GM12878 (cell line): ENCODE data around the gene PLEKHA6. TPM values are rescaled to one million over a fixed set of nuclear protein-coding genes. Genes with fewer than 3 reads are reported as not detected.

Experiments
- ATAC-seq: fragments of 200-7000 bp; cut with Tn5 transposase; 3 replicates; pipeline ENCODE4 v1.9.1; 2020; ENCODE audit warnings: mild to moderate bottlenecking, moderate library complexity
- BruUV-seq: library from RNA; stranded (reverse); fragments of 400-500 nt; replicated peaks from 2 replicates; lab custom pipeline; 2021; lab: Mats Ljungman, UMichigan
- CTCF ChIA-PET: fragments of 300-600 bp; sonication (Branson Sonifier 250); formaldehyde crosslinking; extraction: SDS; loops from one replicate; lab custom pipeline; 2021; ENCODE audit warnings: inconsistent platforms; lab: Yijun Ruan, JAX
- POLR2A ChIA-PET: fragments of 350-600 bp; formaldehyde crosslinking; extraction: SDS; loops from one replicate; lab custom pipeline; 2021; ENCODE audit warnings: inconsistent platforms; lab: Charles Lee
- RAD21 ChIA-PET: fragments of 300-600 bp; sonication (Branson Sonifier 250); formaldehyde crosslinking; loops from one replicate; lab custom pipeline; 2023; ENCODE audit warnings: antibody characterized with exemption; ENCODE audit not compliant: unreplicated experiment; lab: Charles Lee
- SMC1A ChIA-PET: fragments of 300-600 bp; sonication (Branson Sonifier 250); formaldehyde crosslinking; loops from one replicate; lab custom pipeline; 2023; ENCODE audit not compliant: unreplicated experiment, uncharacterized antibody; lab: Charles Lee
- DNase-seq: peaks from one replicate; pipeline ENCODE4 v3.0.0-alpha.2; 2011; ENCODE audit warnings: low read depth, low spot score
- FAIRE-seq: peaks from 3 replicates; lab custom pipeline; 2011; peaks lifted over from hg19 to GRCh38; lab: Jason Lieb, UNC
- H2AFZ ChIP-seq: 2 replicates; pipeline ENCODE4 v1.6.0; 2011; ENCODE audit warnings: low read depth, low read length, control low read depth; ENCODE audit not compliant: control insufficient read depth
- H3K27ac ChIP-seq: 2 replicates; pipeline ENCODE4 v1.5.1; 2011; ENCODE audit warnings: control low read depth; ENCODE audit not compliant: control insufficient read depth, insufficient read depth
- H3K27me3 ChIP-seq, 2 experiments: replicated peaks in 1 of 2; 2 replicates each; pipeline versions ENCODE4 v1.6.0 to v1.6.1; 2011; ENCODE audit warnings: low read length in 1 of 2; ENCODE audit not compliant: control insufficient read depth in 2 of 2, insufficient read depth in 2 of 2
- H3K36me3 ChIP-seq, 2 experiments: 2 replicates each; pipeline ENCODE4 v1.5.1; 2011; ENCODE audit warnings: low read length in 1 of 2; ENCODE audit not compliant: control insufficient read depth in 2 of 2, insufficient read depth in 2 of 2
- H3K4me1 ChIP-seq: 2 replicates; pipeline ENCODE4 v1.6.1; 2011; ENCODE audit warnings: mild to moderate bottlenecking, low read length, moderate library complexity, mixed read lengths; ENCODE audit not compliant: control insufficient read depth, insufficient read depth
- H3K4me2 ChIP-seq: 2 replicates; pipeline ENCODE4 v1.6.0; 2011; ENCODE audit warnings: control low read depth; ENCODE audit not compliant: control insufficient read depth, insufficient read depth
- H3K4me3 ChIP-seq: fragments of 200-600 bp; sonication (generic); 2 replicates; pipeline ENCODE4 v1.5.1; 2016
- H3K79me2 ChIP-seq: 2 replicates; pipeline ENCODE4 v1.6.0; 2011; ENCODE audit warnings: low read length; ENCODE audit not compliant: control insufficient read depth, insufficient read depth
- H3K9ac ChIP-seq: 2 replicates; pipeline ENCODE4 v1.8.0; 2011; ENCODE audit warnings: low read length, control low read depth, mixed read lengths; ENCODE audit not compliant: control insufficient read depth, insufficient read depth
- H3K9me3 ChIP-seq: replicated peaks from 3 replicates; pipeline ENCODE4 v1.5.1; 2011; ENCODE audit warnings: mild to moderate bottlenecking, low read length; ENCODE audit not compliant: control insufficient read depth, insufficient read depth
- H4K20me1 ChIP-seq: 2 replicates; pipeline ENCODE4 v1.6.0; 2011; ENCODE audit not compliant: control insufficient read depth, insufficient read depth
- HDGF ChIP-seq: fragments of 450-650 bp; IDR thresholded peaks from 2 replicates; pipeline ENCODE4 v1.6.1; 2016; ENCODE audit warnings: antibody characterized with exemption
- KAT2A ChIP-seq: conservative IDR thresholded peaks from 2 replicates; pipeline ENCODE4 v1.6.1; 2011; ENCODE audit warnings: low read depth, low read length; ENCODE audit not compliant: control insufficient read depth
- KLF5 ChIP-seq: fragments of 450-650 bp; IDR thresholded peaks from 2 replicates; pipeline ENCODE4 v1.6.1; 2014; ENCODE audit warnings: mild to moderate bottlenecking; ENCODE audit not compliant: partially characterized antibody
- NFYA ChIP-seq: IDR thresholded peaks from 2 replicates; pipeline ENCODE4 v1.6.1; 2011; ENCODE audit warnings: low read depth, mild to moderate bottlenecking, low read length, improper control_type of control experiment, borderline replicate concordance
- RFX5 ChIP-seq: IDR thresholded peaks from 2 replicates; pipeline ENCODE4 v1.6.1; 2011; ENCODE audit warnings: low read depth, low read length, improper control_type of control experiment
- SPI1 ChIP-seq: IDR thresholded peaks from 2 replicates; pipeline ENCODE4 v1.6.1; 2011; ENCODE audit warnings: low read depth, mild to moderate bottlenecking, low read length, moderate library complexity, borderline replicate concordance; ENCODE audit not compliant: insufficient read depth
- SREBF2 ChIP-seq: IDR thresholded peaks from 2 replicates; pipeline ENCODE4 v1.6.1; 2012; ENCODE audit warnings: mild to moderate bottlenecking, low read length
- TCF12 ChIP-seq: IDR thresholded peaks from 2 replicates; pipeline ENCODE4 v1.6.1; 2011; ENCODE audit warnings: low read depth, mild to moderate bottlenecking, low read length
- WGBS: methylation state at CpG from one replicate; pipeline ENCODE4 v1.1.6; 2016; ENCODE audit warnings: low lambda C conversion rate; ENCODE audit not compliant: insufficient replicate concordance, insufficient coverage; ENCODE audit errors: missing lambda C conversion rate; 5-methylcytosine and 5-hydroxymethylcytosine counted together
- in situ Hi-C: fragments of 300-500 bp; cut with MboI; formaldehyde crosslinking; loops from 9 replicates; pipeline ENCODE4 v1.14.3; 2018; ENCODE audit warnings: mixed read lengths
- intact Hi-C: fragments of 100-400 bp; cut with micrococcal nuclease; formaldehyde crosslinking; loops from one replicate; pipeline ENCODE4 v1.14.2; 2022; ENCODE audit not compliant: unreplicated experiment
- polyA plus RNA-seq, 11 experiments: library from polyadenylated mRNA; depleted of rRNA in 4 of 11; unstranded in 6 of 11; stranded (reverse) in 5 of 11; fragments of >200 nt; fragmentation: Nextera tagmentation in 4 of 11; fragmentation: Illumina TruSeq in 1 of 11; extraction: Ambion mirVana in 4 of 11; extraction: Trizol in 1 of 11; gene quantifications; 1 replicate in 1 of 11; 2 replicates in 10 of 11; pipeline versions ENCODE4 v1.2.1 to v1.2.3, GENCODE V29; 2011 to 2016; ENCODE audit warnings: inconsistent platforms in 2 of 11, missing spikeins in 2 of 11, low read depth in 1 of 11
- total RNA-seq, 4 experiments: library from RNA; depleted of rRNA in 3 of 4; stranded (reverse); fragments of >200 nt in 3 of 4; fragmentation: Illumina TruSeq in 1 of 4; extraction: Trizol in 1 of 4; gene quantifications; 2 replicates each; pipeline versions ENCODE4 v1.2.1 to v1.2.3, GENCODE V29; 2013 to 2021

Gene PLEKHA6
- total and polyA plus RNA-seq, 10 of the 15 experiments (the other 5 are each of a cell fraction or from before 2014, with no cell fraction given): 0.04 to 0.81 (median 0.19) TPM; not detected in 4

DNA sequence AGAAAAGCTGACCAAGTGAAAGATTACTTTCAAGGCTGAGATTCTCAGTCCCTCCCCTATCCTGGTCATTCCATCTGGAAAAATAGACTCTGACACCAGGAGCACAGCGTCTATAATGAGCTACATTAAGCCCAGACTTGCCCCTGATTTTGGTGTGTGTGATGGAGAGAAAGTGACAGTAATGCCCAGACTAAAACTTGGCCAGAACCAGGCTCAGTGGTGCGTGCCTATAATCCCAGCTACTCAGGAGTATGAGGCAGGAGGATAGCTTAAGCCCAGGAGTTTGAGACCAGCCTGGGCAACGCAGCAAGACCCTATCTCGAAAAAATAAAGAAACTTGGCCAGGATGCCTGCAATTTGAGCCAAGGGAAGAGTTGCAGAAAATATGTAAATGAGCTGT lies 15.9 kb downstream of the PLEKHA6 start:
- Histone ChIP-seq H3K36me3 (no peaks in the 10 kb centered on the region), H4K20me1 (no peaks in the 10 kb centered on the region), H3K4me1 (no peaks in the 10 kb centered on the region), H2AFZ (no peak overlapping the region), H3K9ac (no peak overlapping the region), H3K9me3 (no peaks in the 10 kb centered on the region), H3K27ac (no peak overlapping the region), H3K79me2 (no peaks in the 10 kb centered on the region), H3K4me3 (no peak overlapping the region), H3K27me3 (peaks cover 3 to 7% of the 10 kb centered on the region in 2 experiments), H3K4me2 (no peak overlapping the region)
- BruUV-seq: no TSS peak
- FAIRE-seq (no peak), DNase-seq (no peak), ATAC-seq (no peak)
- CTCF ChIA-PET: interaction anchor here (0.8 to 3.6 kb wide), 8 partner anchors 15 to 199 kb away, joined by 3 to 20 read pairs (median 4); no protein-coding TSS in a partner anchor
- SMC1A ChIA-PET: interaction anchor here (1.2 to 3.6 kb wide), 4 partner anchors 10 to 169 kb away, joined by 3 to 15 read pairs (median 4); no protein-coding TSS in a partner anchor
- RAD21 ChIA-PET: interaction anchor here (1.3 to 1.8 kb wide), 3 partner anchors 13 to 85 kb away, joined by 3 to 5 read pairs (median 4); no protein-coding TSS in a partner anchor
- POLR2A ChIA-PET: interaction anchor here (0.5 to 1.5 kb wide), 3 partner anchors 17 to 81 kb away, joined by 4 to 6 read pairs (median 5); no protein-coding TSS in a partner anchor
- in situ Hi-C loops (no loop called here), intact Hi-C loops (no loop called here)
- TF ChIP-seq SPI1: no peak
- TF ChIP-seq KLF5: no peak
- TF ChIP-seq TCF12: no peak
- TF ChIP-seq KAT2A: no peak
- no peak for TF ChIP-seq RFX5
- TF ChIP-seq HDGF: no peak
- no peak for TF ChIP-seq NFYA
- TF ChIP-seq SREBF2: no peak
- 3% methylated on average over 4 of the region's 4 CpGs for WGBS
